GM23248 (cell line): Measurements from ENCODE around the gene VPS33B.

Experiments
- EZH2 ChIP-seq: fragments of 200-600 bp; sonication (generic); IDR thresholded peaks from 2 replicates; pipeline ENCODE4 v1.6.1; 2018; ENCODE audit warnings: antibody characterized with exemption, mild to moderate bottlenecking; ENCODE audit not compliant: insufficient read depth, poor library complexity, severe bottlenecking
- EZH2phosphoT487 ChIP-seq: fragments of 200-600 bp; sonication (generic); IDR thresholded peaks from 2 replicates; pipeline ENCODE4 v1.6.1; 2018; ENCODE audit warnings: antibody characterized with exemption, moderate library complexity, mild to moderate bottlenecking, low read depth; ENCODE audit not compliant: insufficient read depth

DNA sequence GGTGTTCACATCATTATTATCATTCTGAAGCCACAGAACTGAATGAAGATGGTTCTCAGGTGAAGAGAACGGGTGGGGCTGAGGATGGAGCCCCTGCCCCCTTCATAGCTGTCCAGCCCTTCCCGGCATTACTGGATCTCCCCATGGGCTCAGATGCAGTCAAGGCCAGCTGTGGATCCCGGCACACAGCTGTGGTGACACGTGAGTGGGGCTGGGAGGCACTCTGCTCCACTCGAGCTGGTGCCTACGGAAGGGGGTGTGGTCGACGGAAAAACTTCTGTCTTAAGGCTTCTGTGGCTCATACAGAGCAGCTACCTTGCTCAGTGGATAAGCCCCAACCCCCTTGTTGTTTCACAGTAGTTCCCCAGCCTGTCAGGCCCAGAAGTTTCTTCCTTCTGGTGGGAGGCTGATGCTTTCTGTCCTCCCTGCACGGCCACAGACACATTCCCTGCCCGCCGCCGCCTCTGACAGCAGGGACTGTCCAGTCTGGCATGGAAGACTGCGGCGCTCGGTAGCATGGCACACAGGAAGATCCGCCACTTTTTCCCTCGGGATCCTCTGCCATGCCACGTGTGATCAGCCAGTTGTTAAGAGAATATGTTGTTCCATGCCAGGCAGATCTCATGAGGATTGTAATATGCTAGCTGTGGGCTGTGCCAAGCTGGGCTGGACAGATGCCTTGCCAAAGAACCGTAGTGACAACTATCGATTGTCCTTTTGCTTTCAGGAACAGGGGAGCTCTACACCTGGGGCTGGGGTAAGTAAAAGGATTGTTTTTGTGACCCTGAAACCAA, 61.9 kb downstream of the VPS33B start:
- no peak for TF ChIP-seq EZH2
- no peak for TF ChIP-seq EZH2phosphoT487
